ENCODE results near the gene NTNG1. TPM values are rescaled to one million over a fixed set of nuclear protein-coding genes. Genes with fewer than 3 reads are reported as not detected.

Gene NTNG1
- total and polyA plus RNA-seq, 2 of the 4 experiments (the other 2 are of a cell fraction) = 1.2 to 2.3 TPM

- DNase-seq (no peak), ATAC-seq (ENCODE audit: low read depth) (no peak)
- Histone ChIP-seq H4K20me1 (ENCODE audit: insufficient read depth, low read length) (no peaks in the 10 kb centered on the region), H3K23ac (ENCODE audit: low read depth, low read length) (no peak overlapping the region), H3K79me1 (ENCODE audit: low read depth in 1 of 2, low read length in 2 of 2) (no peaks in the 10 kb centered on the region), H2BK20ac (ENCODE audit: low read depth, low read length) (no peak overlapping the region), H3K56ac (ENCODE audit: extremely low read depth, insufficient read depth, low read length) (no peak overlapping the region), H3K4me1 (ENCODE audit: control insufficient read depth, insufficient read depth, low read length) (no peaks in the 10 kb centered on the region), H3K9me1 (ENCODE audit: insufficient read depth, low read length) (no peaks in the 10 kb centered on the region), H2AK9ac (replicated peaks; ENCODE audit: low read depth, low read length, poor library complexity) (no peak overlapping the region), H3K4ac (ENCODE audit: low read depth, low read length) (no peak overlapping the region), H3K18ac (ENCODE audit: low read depth, low read length) (no peak overlapping the region), H3K27ac (ENCODE audit: insufficient read depth, low read length) (no peak overlapping the region), H3K27me3 (ENCODE audit: control insufficient read depth, insufficient read depth, low read length) (no peaks in the 10 kb centered on the region), H3K9ac (ENCODE audit: low read depth, low read length) (no peak overlapping the region), H4K8ac (ENCODE audit: low read depth in 2 of 2, low read length in 2 of 2) (no peak overlapping the region), H4K91ac (ENCODE audit: insufficient read depth, low read depth, low read length) (no peak overlapping the region), H2BK5ac (ENCODE audit: low read depth, low read length, poor library complexity, severe bottlenecking) (no peak overlapping the region), H3K4me2 (ENCODE audit: low read depth, low read length) (no peak overlapping the region), H2BK15ac (ENCODE audit: low read depth, low read length) (no peak overlapping the region), H3K9me3 (ENCODE audit: control insufficient read depth, insufficient read depth, low read length) (no peaks in the 10 kb centered on the region), H3K36me3 (ENCODE audit: control insufficient read depth, insufficient read depth, low read length) (no peaks in the 10 kb centered on the region), H4K5ac (ENCODE audit: low read depth, low read length) (no peak overlapping the region), H2AK5ac (ENCODE audit: low read depth, low read length) (no peak overlapping the region), H3K14ac (replicated peaks; ENCODE audit: low read depth, low read length) (no peak overlapping the region), H2AFZ (replicated peaks; ENCODE audit: low read length, poor library complexity) (no peak overlapping the region), H2BK120ac (ENCODE audit: low read depth, low read length) (no peak overlapping the region), H3K4me3 (ENCODE audit: insufficient read depth, low read depth, low read length) (no peak overlapping the region)
- CTCF ChIA-PET = interaction anchor here (1.4 kb wide), 1 partner anchor 10 kb away, joined by 3 read pairs; no protein-coding TSS in a partner anchor
- no peak for TF ChIP-seq RCOR1 (IDR thresholded peaks at IDR 0.05; ENCODE audit: insufficient replicate concordance, low read length)
- no peak for TF ChIP-seq RAD21 (IDR thresholded peaks at IDR 0.05; ENCODE audit: low read length)
- no peak for TF ChIP-seq CEBPB (IDR thresholded peaks at IDR 0.05; ENCODE audit: low read depth, low read length)
- no peak for TF ChIP-seq NFE2L2 (IDR thresholded peaks at IDR 0.05; ENCODE audit: low read depth, low read length)
- TF ChIP-seq MXI1 (IDR thresholded peaks at IDR 0.05; ENCODE audit: borderline replicate concordance, low read depth, low read length) = no peak
- no peak for TF ChIP-seq FOS (IDR thresholded peaks at IDR 0.05; ENCODE audit: low read depth, low read length)
- TF ChIP-seq SMC3 (IDR thresholded peaks at IDR 0.05; ENCODE audit: low read depth, low read length) = no peak
- no peak for TF ChIP-seq POLR2A (IDR thresholded peaks at IDR 0.05; ENCODE audit: low read depth, low read length)
- TF ChIP-seq CHD1 (IDR thresholded peaks at IDR 0.05; ENCODE audit: low read depth, low read length) = no peak
- TF ChIP-seq BHLHE40 (IDR thresholded peaks at IDR 0.05; ENCODE audit: low read depth, low read length) = no peak
- no peak for TF ChIP-seq RFX5 (IDR thresholded peaks at IDR 0.05; ENCODE audit: low read depth, low read length)
- no peak for TF ChIP-seq USF2 (IDR thresholded peaks at IDR 0.05; ENCODE audit: low read depth, low read length)
- no peak for TF ChIP-seq CTCF (conservative IDR thresholded peaks at IDR 0.05; ENCODE audit: low read depth, low read length)
- no peak for TF ChIP-seq MAZ (IDR thresholded peaks at IDR 0.05; ENCODE audit: borderline replicate concordance, low read depth, low read length)
- no peak for TF ChIP-seq MAFK (IDR thresholded peaks at IDR 0.05; ENCODE audit: low read depth, low read length)
- dilution Hi-C loops (cut with HindIII; ENCODE audit: low sequenced_read_pairs, unreplicated experiment) = no loop called here
- POLR2A ChIA-PET (ENCODE audit: unreplicated experiment) = no interaction called here
- no TSS peak for BruUV-seq (replicated peaks)
- intact Hi-C loops (cut with micrococcal nuclease) = no loop called here
- no CpG with 5 or more reads among the region's 3 CpGs for WGBS, 2 experiments (ENCODE audit: extremely low coverage in 2 of 2, insufficient read length in 1 of 2)
- in situ Hi-C loops (cut with MboI; ENCODE audit: low sequenced_read_pairs) = no loop called here
Observed at GRCh38 chr1:107449326-107449725, 308.5 kb downstream of the NTNG1 start.

Measured in IMR-90 (cell line).